Muscle of arm (tissue), 12 donors: ENCODE results near the gene METAP1. TPM values are rescaled to one million over a fixed set of nuclear protein-coding genes. Genes with fewer than 3 reads are reported as not detected.
"Not testable (repeated sequence)": the region's sequence is repeated elsewhere in the genome, so short reads cannot be mapped to it uniquely, and the experiment has no call there.

ENCODE experiments used
- DNase-seq: peaks from one replicate; pipeline ENCODE4 v3.0.0-alpha.2; 2013
- polyA plus RNA-seq, 12 donors: library from polyadenylated mRNA; unstranded; fragments of 120-200 nt; gene quantifications; one replicate each; pipeline ENCODE4 v1.2.1, GENCODE V29; 2013; ENCODE audit not compliant: insufficient read length in 12 of 12

The METAP1 gene
- polyA plus RNA-seq, 12 donors, result 24.6 to 43.9 (median 33.3) TPM; not detected in 1

GRCh38 chr4:99043346-99043745, 47.8 kb downstream of the METAP1 start:
- no peak for DNase-seq

GRCh38 chr4:99047710-99048109, 52.2 kb downstream of the METAP1 start:
- no peak for DNase-seq

- DNase-seq, result no peak
Measured at GRCh38 chr4:99052902-99053301, 57.4 kb downstream of the METAP1 start.

GRCh38 chr4:99054428-99054994, 59.0 kb downstream of the METAP1 start:
- DNase-seq, result no peak

GRCh38 chr4:99058228-99058627, 62.7 kb downstream of the METAP1 start:
- no peak for DNase-seq

GRCh38 chr4:99059550-99059949, 64.0 kb downstream of the METAP1 start:
- no peak for DNase-seq

GRCh38 chr4:99061048-99061700, 65.7 kb downstream of the METAP1 start:
- DNase-seq, result no peak

- no peak for DNase-seq
Measured at GRCh38 chr4:99062120-99062519, 66.6 kb downstream of the METAP1 start.

- DNase-seq, result not testable (repeated sequence)
Measured at GRCh38 chr4:99065521-99065920, 70.0 kb downstream of the METAP1 start.

- DNase-seq, result no peak
Measured at GRCh38 chr4:99067617-99068016, 72.1 kb downstream of the METAP1 start.

- DNase-seq, result no peak
Measured at GRCh38 chr4:99071159-99071558, 75.6 kb downstream of the METAP1 start.

- DNase-seq, result no peak
Measured at GRCh38 chr4:99074816-99075215, 79.3 kb downstream of the METAP1 start.

- DNase-seq, result no peak
Measured at GRCh38 chr4:99076292-99076976, 80.9 kb downstream of the METAP1 start.

GRCh38 chr4:99077177-99077576, 81.7 kb downstream of the METAP1 start:
- no peak for DNase-seq

GRCh38 chr4:99078336-99078735, 82.8 kb downstream of the METAP1 start:
- no peak for DNase-seq

- no peak for DNase-seq
Measured at GRCh38 chr4:99078931-99079624, 83.6 kb downstream of the METAP1 start.

- no peak for DNase-seq
Measured at GRCh38 chr4:99079625-99080295, 84.2 kb downstream of the METAP1 start.

- DNase-seq, result not testable (repeated sequence)
Measured at GRCh38 chr4:99080869-99081268, 85.3 kb downstream of the METAP1 start.

GRCh38 chr4:99082192-99082591, 86.7 kb downstream of the METAP1 start:
- DNase-seq, result no peak

GRCh38 chr4:99084595-99084994, 89.1 kb downstream of the METAP1 start:
- DNase-seq, result no peak

GRCh38 chr4:99088023-99088449, 92.5 kb downstream of the METAP1 start:
- peak; percentile 63 for DNase-seq
